Measurements from ENCODE around the gene ISG15.

The ISG15 gene

GRCh38 chr1:1003618-1004419 lies 9.5 kb upstream of the ISG15 start:
- no peak overlapping the region for H3K4me3 ChIP-seq (ENCODE audit: low read depth, low read length)
- H2AFZ ChIP-seq, result no peak overlapping the region
- H3K27me3 ChIP-seq (ENCODE audit: control insufficient read depth, insufficient read depth, low read length), result no peaks in the 10 kb centered on the region
- H3K36me3 ChIP-seq (ENCODE audit: control insufficient read depth, insufficient read depth, low read length), result no peaks in the 10 kb centered on the region
- no peaks in the 10 kb centered on the region for H3K9me3 ChIP-seq (ENCODE audit: control insufficient read depth, low read length)
- H3K9ac ChIP-seq, result no peak overlapping the region
- no peak overlapping the region for H3K4me2 ChIP-seq (ENCODE audit: low read length)
- TF ChIP-seq, protein P1, sequence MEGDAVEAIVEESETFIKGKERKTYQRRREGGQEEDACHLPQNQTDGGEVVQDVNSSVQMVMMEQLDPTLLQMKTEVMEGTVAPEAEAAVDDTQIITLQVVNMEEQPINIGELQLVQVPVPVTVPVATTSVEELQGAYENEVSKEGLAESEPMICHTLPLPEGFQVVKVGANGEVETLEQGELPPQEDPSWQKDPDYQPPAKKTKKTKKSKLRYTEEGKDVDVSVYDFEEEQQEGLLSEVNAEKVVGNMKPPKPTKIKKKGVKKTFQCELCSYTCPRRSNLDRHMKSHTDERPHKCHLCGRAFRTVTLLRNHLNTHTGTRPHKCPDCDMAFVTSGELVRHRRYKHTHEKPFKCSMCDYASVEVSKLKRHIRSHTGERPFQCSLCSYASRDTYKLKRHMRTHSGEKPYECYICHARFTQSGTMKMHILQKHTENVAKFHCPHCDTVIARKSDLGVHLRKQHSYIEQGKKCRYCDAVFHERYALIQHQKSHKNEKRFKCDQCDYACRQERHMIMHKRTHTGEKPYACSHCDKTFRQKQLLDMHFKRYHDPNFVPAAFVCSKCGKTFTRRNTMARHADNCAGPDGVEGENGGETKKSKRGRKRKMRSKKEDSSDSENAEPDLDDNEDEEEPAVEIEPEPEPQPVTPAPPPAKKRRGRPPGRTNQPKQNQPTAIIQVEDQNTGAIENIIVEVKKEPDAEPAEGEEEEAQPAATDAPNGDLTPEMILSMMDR (IDR thresholded peaks at IDR 0.05), result no peak
- no peak overlapping the region for H3K27ac ChIP-seq
- no peaks in the 10 kb centered on the region for H3K79me2 ChIP-seq
- H3K4me1 ChIP-seq, result peaks cover 3% of the 10 kb centered on the region

DNA sequence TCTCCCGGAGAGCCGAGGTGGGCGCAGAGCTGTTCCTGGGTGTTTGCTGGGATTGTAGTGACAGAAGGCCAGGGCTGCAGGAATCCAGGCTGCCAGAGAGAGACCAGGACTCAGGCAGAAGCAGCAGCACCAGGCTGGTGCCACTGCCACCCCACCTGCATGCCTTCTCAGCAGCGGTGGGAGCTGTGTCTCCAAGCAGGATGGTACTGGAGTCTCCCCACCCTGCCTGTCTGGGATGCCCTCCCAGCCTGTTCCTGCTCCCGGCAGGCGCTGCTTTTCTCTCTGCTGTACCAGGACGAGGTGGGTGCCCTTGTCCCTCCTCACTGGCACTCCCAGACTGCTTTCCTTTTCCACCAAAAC lies 8.9 kb upstream of the ISG15 start:
- H3K4me3 ChIP-seq (ENCODE audit: low read depth, low read length), result no peak overlapping the region
- H3K4me2 ChIP-seq (ENCODE audit: low read length), result no peak overlapping the region
- no peaks in the 10 kb centered on the region for H3K27me3 ChIP-seq (ENCODE audit: control insufficient read depth, insufficient read depth, low read length)
- H3K27ac ChIP-seq, result no peak overlapping the region
- no peaks in the 10 kb centered on the region for H3K9me3 ChIP-seq (ENCODE audit: control insufficient read depth, low read length)
- H2AFZ ChIP-seq, result no peak overlapping the region
- peaks cover 3% of the 10 kb centered on the region for H3K4me1 ChIP-seq
- no peaks in the 10 kb centered on the region for H3K36me3 ChIP-seq (ENCODE audit: control insufficient read depth, insufficient read depth, low read length)
- H3K79me2 ChIP-seq, result no peaks in the 10 kb centered on the region
- TF ChIP-seq, protein P1 (IDR thresholded peaks at IDR 0.05), result no peak
- no peak overlapping the region for H3K9ac ChIP-seq

GRCh38 chr1:1004780-1005697 lies 8.3 kb upstream of the ISG15 start:
- TF ChIP-seq, protein P1 (IDR thresholded peaks at IDR 0.05), result no peak
- H3K4me3 ChIP-seq (ENCODE audit: low read depth, low read length), result no peak overlapping the region
- peaks cover 3% of the 10 kb centered on the region for H3K4me1 ChIP-seq
- no peaks in the 10 kb centered on the region for H3K79me2 ChIP-seq
- no peaks in the 10 kb centered on the region for H3K9me3 ChIP-seq (ENCODE audit: control insufficient read depth, low read length)
- no peak overlapping the region for H3K27ac ChIP-seq
- H2AFZ ChIP-seq, result peak overlapping the region; percentile 60
- H3K27me3 ChIP-seq (ENCODE audit: control insufficient read depth, insufficient read depth, low read length), result no peaks in the 10 kb centered on the region
- H3K4me2 ChIP-seq (ENCODE audit: low read length), result peak overlapping the region; percentile 2
- no peak overlapping the region for H3K9ac ChIP-seq
- no peaks in the 10 kb centered on the region for H3K36me3 ChIP-seq (ENCODE audit: control insufficient read depth, insufficient read depth, low read length)

GRCh38 chr1:1005774-1006304 lies 7.5 kb upstream of the ISG15 start:
- no peak overlapping the region for H3K9ac ChIP-seq
- peaks cover 3% of the 10 kb centered on the region for H3K4me1 ChIP-seq
- no peak overlapping the region for H3K4me3 ChIP-seq (ENCODE audit: low read depth, low read length)
- no peak overlapping the region for H3K27ac ChIP-seq
- no peaks in the 10 kb centered on the region for H3K79me2 ChIP-seq
- H3K36me3 ChIP-seq (ENCODE audit: control insufficient read depth, insufficient read depth, low read length), result no peaks in the 10 kb centered on the region
- H2AFZ ChIP-seq, result no peak overlapping the region
- H3K9me3 ChIP-seq (ENCODE audit: control insufficient read depth, low read length), result no peaks in the 10 kb centered on the region
- no peak overlapping the region for H3K4me2 ChIP-seq (ENCODE audit: low read length)
- no peaks in the 10 kb centered on the region for H3K27me3 ChIP-seq (ENCODE audit: control insufficient read depth, insufficient read depth, low read length)
- TF ChIP-seq, protein P1 (IDR thresholded peaks at IDR 0.05), result no peak

Measured in parathyroid adenoma (tissue), 2 donors.